ENCODE results near the gene ATG9B. TPM values are rescaled to one million over a fixed set of nuclear protein-coding genes. Genes with fewer than 3 reads are reported as not detected.

Gene ATG9B
- total RNA-seq, 1 donor from 2014 or later, result 0.85 TPM

DNA sequence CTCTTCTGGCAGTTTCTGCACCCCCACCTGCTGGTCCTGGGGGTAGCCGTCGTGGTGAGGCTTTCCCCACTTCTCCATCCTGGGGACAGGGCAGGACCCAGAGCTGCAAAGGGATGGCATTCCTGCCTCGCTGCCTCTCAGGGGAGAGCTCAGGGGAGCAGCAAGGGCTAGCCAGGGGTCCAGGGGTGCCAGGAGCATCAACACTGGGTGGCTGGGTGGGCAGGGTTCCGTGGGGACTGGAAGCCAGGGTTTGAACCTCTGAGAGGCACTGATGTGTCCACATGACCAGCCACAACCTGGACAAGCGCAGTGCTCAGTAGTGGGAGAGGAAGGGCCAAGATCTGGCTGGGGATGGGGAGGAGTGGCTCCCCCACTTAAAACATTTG is 9.6 kb upstream of the ATG9B start:
- TF ChIP-seq, protein P1, sequence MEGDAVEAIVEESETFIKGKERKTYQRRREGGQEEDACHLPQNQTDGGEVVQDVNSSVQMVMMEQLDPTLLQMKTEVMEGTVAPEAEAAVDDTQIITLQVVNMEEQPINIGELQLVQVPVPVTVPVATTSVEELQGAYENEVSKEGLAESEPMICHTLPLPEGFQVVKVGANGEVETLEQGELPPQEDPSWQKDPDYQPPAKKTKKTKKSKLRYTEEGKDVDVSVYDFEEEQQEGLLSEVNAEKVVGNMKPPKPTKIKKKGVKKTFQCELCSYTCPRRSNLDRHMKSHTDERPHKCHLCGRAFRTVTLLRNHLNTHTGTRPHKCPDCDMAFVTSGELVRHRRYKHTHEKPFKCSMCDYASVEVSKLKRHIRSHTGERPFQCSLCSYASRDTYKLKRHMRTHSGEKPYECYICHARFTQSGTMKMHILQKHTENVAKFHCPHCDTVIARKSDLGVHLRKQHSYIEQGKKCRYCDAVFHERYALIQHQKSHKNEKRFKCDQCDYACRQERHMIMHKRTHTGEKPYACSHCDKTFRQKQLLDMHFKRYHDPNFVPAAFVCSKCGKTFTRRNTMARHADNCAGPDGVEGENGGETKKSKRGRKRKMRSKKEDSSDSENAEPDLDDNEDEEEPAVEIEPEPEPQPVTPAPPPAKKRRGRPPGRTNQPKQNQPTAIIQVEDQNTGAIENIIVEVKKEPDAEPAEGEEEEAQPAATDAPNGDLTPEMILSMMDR (IDR thresholded peaks at IDR 0.05; ENCODE audit: unreplicated experiment), result no peak
- Mint-ChIP-seq H3K4me1 (ENCODE audit: unreplicated experiment) (peaks cover 4% of the 10 kb centered on the region), H3K4me3 (ENCODE audit: unreplicated experiment) (no peak overlapping the region), H3K27ac (ENCODE audit: unreplicated experiment) (no peak overlapping the region), H3K36me3 (ENCODE audit: low read depth, unreplicated experiment) (no peaks in the 10 kb centered on the region), H3K9me3 (ENCODE audit: unreplicated experiment) (no peaks in the 10 kb centered on the region), H3K27me3 (ENCODE audit: unreplicated experiment) (peaks cover 8% of the 10 kb centered on the region)
- DNase-seq (ENCODE audit: low spot score), result no peak

DNA sequence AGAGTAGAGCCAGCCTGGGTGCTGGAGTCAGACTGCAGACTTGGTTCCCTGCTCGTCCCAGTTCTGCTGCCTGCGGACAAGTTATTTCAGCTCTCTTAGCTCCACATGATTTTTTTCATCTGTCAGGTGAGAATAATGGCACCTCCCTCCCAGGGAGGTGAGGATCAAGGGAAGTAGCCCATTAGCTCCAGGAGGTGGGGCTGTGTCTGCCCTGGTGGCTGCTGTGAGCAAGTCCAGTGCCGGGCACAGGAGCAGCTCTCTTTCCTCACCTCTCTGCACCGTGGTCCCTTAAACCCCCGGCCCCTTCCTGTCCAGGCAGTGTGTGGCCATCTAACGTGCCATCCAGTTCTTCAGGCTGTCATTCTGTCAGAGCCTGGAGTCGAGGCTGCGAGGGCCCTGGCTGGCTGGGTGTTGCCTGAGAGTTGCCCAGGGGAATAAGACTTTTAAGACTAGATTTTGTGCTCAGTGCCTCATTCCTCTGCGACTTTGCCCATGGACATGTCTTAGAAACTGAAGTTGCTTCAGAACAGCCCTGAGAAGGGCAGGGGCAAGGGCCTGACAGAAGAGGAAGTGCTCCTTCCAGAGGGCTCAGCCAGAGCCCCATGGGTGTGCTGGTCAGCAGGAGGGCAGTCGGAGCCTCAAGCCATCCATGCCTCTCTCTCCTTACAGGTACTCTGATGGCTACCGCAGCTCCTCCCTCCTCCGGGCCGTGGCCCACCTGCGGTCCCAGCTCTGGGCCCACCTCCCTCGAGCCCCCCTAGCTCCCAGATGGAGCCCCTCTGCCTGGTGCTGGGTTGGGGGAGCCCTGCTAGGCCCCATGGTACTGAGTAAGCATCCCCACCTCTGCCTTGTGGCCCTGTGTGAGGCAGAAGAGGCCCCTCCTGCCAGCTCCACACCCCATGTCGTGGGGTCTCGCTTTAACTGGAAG is 8.9 kb upstream of the ATG9B start:
- Mint-ChIP-seq H3K27me3 (ENCODE audit: unreplicated experiment) (peaks cover 8% of the 10 kb centered on the region), H3K9me3 (ENCODE audit: unreplicated experiment) (no peaks in the 10 kb centered on the region)
- DNase-seq (ENCODE audit: low spot score), result no peak

DNA sequence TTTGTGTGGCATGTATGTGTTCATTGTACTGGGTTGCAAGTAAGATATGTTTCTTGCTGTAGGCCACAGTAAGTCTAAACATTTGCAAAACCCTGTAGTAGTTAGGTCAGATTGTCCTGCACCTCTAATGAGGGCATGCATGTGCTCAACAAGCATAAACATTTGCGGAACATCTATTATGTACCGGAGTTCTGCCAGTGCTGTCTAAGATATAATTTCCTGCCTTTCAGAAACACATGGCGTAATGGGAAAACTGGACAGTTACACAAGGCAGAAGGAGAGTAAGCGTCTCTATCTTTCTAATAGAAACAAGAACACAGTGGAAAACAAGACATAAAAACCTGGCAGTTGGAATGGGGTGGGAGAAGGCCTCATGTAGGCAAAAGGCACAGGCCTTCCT is 6.7 kb upstream of the ATG9B start:
- H3K4me1 Mint-ChIP-seq (ENCODE audit: unreplicated experiment), result peaks cover 6% of the 10 kb centered on the region
- peak overlapping the region; percentile 28 for H3K4me3 Mint-ChIP-seq (ENCODE audit: unreplicated experiment)
- peaks cover 19% of the 10 kb centered on the region for H3K27me3 Mint-ChIP-seq (ENCODE audit: unreplicated experiment)
- no peak for DNase-seq (ENCODE audit: low spot score)
- TF ChIP-seq, protein P1 (IDR thresholded peaks at IDR 0.05; ENCODE audit: unreplicated experiment), result no peak
- no peak overlapping the region for H3K27ac Mint-ChIP-seq (ENCODE audit: unreplicated experiment)
- no peaks in the 10 kb centered on the region for H3K9me3 Mint-ChIP-seq (ENCODE audit: unreplicated experiment)
- no peaks in the 10 kb centered on the region for H3K36me3 Mint-ChIP-seq (ENCODE audit: low read depth, unreplicated experiment)

More for the DNA sequence above, 8.9 kb upstream of the ATG9B start:
- TF ChIP-seq, protein P1 (IDR thresholded peaks at IDR 0.05; ENCODE audit: unreplicated experiment), result no peak
- H3K27ac Mint-ChIP-seq (ENCODE audit: unreplicated experiment), result no peak overlapping the region
- H3K4me1 Mint-ChIP-seq (ENCODE audit: unreplicated experiment), result peaks cover 6% of the 10 kb centered on the region
- H3K36me3 Mint-ChIP-seq (ENCODE audit: low read depth, unreplicated experiment), result no peaks in the 10 kb centered on the region
- H3K4me3 Mint-ChIP-seq (ENCODE audit: unreplicated experiment), result no peak overlapping the region

DNA sequence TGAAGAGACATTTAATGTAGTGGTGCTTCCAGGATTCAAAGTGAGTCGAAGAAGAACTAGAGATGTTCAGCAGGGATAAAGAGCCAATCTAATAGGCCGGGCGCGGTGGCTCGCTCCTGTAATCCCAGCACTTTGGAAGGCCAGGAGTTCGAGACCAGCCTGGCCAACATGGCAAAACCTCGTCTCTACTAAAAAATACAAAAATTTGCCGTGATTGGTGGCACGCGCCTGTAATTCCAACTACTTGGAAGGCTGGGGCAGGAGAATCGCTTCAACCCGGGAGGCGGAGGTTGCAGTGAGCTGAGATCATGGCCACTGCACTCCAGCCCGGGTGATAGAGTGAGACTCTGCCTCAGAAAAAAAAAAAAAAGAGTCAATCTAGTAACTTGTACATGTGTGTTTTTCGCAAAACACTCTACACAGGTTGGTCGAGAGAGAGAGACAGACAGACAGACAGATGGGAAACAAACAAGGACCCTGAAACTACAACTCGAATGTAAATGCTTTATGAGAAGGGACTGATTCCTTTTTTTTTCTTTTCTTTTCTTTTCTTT is 4.7 kb upstream of the ATG9B start:
- no peak for DNase-seq (ENCODE audit: low spot score)
- TF ChIP-seq, protein P1 (IDR thresholded peaks at IDR 0.05; ENCODE audit: unreplicated experiment), result no peak
- Mint-ChIP-seq H3K4me1 (ENCODE audit: unreplicated experiment) (peaks cover 6% of the 10 kb centered on the region), H3K27me3 (ENCODE audit: unreplicated experiment) (peaks cover 19% of the 10 kb centered on the region), H3K4me3 (ENCODE audit: unreplicated experiment) (peak overlapping the region; percentile 91), H3K36me3 (ENCODE audit: low read depth, unreplicated experiment) (no peaks in the 10 kb centered on the region), H3K27ac (ENCODE audit: unreplicated experiment) (peak overlapping the region; percentile 96), H3K9me3 (ENCODE audit: unreplicated experiment) (no peaks in the 10 kb centered on the region)

Measured in endothelial cell (in vitro differentiated cells).